HT1080 (cell line): ENCODE measurements around the gene PRSS8. TPM values are rescaled to one million over a fixed set of nuclear protein-coding genes. Genes with fewer than 3 reads are reported as not detected.
A peak's percentile ranks its signal among the peaks of the same experiment; 100 is the strongest.
"Not testable (repeated sequence)": the region's sequence is repeated elsewhere in the genome, so short reads cannot be mapped to it uniquely, and the experiment has no call there.

ENCODE experiments used
- DNase-seq: peaks from one replicate; pipeline ENCODE4 v3.0.0-alpha.2; 2015; ENCODE audit warnings: low read depth
- total RNA-seq: library from RNA; depleted of rRNA; stranded (reverse); fragments of >200 nt; shearing (Covaris generic); gene quantifications from 2 replicates; pipeline ENCODE4 v1.2.3, GENCODE V29; 2014

PRSS8 gene
- total RNA-seq, 1 experiment from 2014 or later, result not detected

- no peak for DNase-seq
Measured at GRCh38 chr16:31106509-31107464, 28.7 kb downstream of the PRSS8 start.

DNA sequence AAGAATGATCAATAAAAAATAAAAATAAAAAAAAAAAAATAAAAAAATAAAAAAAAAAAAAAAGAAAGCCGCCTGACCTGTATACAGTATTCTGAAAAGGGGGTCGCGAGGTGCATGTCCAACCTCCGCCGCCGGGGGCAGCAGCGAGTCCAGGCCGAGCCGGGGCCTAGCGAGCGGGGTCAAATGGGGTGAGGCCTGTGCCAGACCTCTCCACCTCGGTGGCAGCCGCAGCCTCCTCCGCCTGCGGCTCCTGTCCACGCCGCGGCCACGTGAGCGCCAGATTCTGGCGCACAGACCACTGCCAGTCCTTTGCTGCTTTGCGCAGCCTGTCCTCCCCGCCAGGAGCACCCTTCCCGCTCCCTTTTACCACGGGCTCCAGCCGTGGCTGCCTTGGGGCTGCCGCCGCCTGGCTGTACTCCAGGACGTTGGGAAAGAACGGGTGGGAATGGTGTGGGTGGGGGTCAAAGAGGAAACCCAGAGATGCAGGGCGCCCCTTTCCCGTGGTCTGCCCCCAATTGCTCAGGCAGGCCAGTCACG is 29.8 kb downstream of the PRSS8 start:
- peak; percentile 40 for DNase-seq

- DNase-seq, result not testable (repeated sequence)
Measured at GRCh38 chr16:31100876-31101641, 34.5 kb downstream of the PRSS8 start.

DNA sequence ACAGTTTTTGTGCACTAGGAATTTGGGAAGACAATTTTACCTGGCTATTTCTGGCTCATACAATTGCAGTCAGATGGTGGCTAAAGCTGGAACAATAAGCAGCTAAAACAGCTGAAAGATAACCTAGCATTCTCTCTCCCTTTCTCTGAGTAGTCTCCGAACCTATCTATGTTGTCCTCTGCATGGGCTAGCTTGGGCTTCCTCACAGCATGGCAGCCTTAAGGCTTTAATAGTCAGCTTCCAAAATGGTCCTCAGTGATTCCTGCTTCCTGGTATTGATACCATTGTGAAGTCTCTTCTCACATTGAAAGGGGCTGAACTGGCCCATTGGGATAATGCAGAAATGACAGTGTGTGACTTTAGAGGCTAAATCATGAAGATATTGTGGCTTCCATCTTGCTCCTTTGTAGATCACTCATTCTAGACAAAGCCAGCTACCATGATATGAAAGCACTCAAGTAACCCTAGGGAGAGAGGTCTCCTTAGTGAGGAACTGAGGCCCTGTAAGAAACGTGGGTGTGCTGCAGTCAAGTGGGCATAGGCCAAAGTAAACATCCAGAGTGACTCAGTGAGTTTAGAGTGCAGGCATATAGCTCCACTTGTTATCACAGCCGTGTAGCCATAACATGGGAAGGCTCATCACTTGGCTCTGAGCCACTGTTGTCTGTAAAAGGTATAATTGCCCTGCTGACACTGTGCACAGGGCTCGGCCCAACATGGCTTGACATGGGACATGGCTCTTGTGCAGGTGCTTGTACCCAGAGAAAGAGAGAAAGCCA is 35.5 kb downstream of the PRSS8 start:
- peak; percentile 49 for DNase-seq

- DNase-seq, result peak; percentile 98
Measured at GRCh38 chr16:31094424-31095120, 41.0 kb downstream of the PRSS8 start, which contains the start of gene VKORC1. Gene VKORC1 (minus strand): TSS chr16:31094797. CDS start chr16:31094729, 68 bp downstream.

GRCh38 chr16:31094088-31094423 is 41.5 kb downstream of the PRSS8 start:
- no peak for DNase-seq

- no peak for DNase-seq
Measured at GRCh38 chr16:31093132-31093703, 42.3 kb downstream of the PRSS8 start.

GRCh38 chr16:31092330-31092729 is 43.2 kb downstream of the PRSS8 start:
- no peak for DNase-seq

- peak; percentile 65 for DNase-seq
Measured at GRCh38 chr16:31090540-31090939, 45.0 kb downstream of the PRSS8 start.

- DNase-seq, result no peak
Measured at GRCh38 chr16:31089199-31089598, 46.3 kb downstream of the PRSS8 start.

DNA sequence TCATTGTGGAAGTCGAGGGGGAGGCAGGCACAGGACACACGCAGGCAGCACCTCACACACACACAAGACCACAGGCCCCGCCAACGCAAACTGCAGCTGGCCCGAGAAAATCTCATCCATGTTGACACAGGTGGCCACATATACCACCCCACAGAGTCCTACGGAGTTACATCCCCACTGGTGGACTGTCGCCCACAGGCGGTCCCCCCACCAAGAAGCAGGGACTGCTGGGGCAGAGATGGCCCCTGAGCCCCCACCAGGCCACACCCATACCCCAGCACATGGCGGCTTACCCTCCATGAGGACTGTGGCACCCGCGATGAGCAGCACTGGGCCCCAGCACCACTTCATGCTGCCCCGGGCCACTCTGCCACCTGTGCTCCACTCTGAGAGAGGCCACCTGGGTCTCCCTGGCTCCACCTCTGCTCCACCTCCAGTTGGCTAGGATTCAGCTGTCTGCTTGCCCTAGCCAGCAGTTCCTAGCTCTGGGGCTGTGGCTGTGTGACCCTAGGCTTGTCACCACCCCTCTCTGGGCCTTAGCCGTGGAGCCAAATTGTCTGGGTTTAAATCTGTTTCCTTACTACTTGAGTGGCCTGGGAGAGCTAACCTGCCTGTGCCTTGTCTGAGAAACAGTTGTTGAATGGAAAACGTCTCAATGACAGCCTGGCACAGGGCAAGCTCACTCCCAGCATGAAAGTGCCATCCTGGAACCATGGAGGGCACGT is 46.9 kb downstream of the PRSS8 start, which contains the start of gene PRSS53:
PRSS53 (minus strand) TSS at position 485 of the 725 bp plus-strand sequence; CDS start at position 351, 134 bp downstream.
- DNase-seq, result no peak

GRCh38 chr16:31087971-31088370 is 47.6 kb downstream of the PRSS8 start:
- no peak for DNase-seq

DNA sequence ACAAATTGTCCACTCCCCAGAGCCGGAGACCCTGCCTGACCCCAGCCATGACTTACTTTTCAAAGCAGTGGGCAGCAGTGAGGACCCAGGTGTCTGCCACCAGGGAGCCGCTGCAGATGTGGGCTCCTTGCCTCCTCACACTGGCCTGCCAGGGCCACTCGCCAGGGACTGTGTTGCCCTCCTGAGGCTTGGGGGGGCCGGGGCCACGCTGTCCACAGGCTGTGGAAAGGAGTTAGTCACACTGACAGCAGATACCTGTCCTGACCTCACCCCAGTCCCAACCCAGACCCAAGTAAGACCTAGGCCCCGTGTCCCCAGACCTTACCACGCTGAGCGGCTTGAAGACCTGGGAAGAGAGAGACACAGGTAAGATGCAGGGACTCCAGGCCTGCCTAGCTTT is 48.0 kb downstream of the PRSS8 start:
- DNase-seq, result no peak

- no peak for DNase-seq
Measured at GRCh38 chr16:31086629-31086906, 49.0 kb downstream of the PRSS8 start.

DNA sequence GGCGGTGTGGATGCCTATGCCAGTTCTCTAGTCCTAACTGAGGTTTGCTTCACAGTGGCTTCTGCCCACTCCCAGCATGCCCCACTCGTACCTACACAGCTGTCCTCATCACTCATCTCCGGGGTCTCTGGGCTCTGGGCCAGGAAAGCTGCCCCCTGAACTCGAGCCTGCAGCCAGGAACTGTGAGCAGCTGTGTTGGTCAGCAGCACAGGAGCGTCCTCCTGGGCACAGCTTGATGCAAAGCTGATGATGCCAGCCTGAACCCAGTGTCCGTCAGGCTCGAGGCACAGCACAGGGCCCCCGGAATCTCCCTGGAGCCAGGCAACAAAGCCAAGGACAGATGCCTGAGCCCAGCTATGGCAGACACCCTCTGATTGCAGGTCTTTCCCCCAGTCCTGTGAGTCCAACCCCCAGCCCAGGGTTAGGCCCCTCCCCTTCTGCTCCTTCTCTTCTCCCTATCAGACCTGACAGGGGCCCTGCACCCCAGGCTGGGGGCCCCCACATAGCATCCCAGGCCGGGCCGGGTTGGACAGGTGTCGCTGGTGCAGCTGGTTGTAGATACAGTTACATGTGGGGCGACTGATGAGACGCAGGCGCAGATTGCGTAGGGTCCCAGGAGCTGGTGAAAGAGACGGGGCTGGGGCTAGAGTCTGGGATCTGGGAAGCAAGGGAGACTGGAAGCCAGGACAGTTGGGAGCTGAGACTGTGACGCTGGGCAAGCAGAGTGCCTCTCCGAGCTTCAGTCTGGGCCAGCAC is 49.5 kb downstream of the PRSS8 start:
- no peak for DNase-seq

DNA sequence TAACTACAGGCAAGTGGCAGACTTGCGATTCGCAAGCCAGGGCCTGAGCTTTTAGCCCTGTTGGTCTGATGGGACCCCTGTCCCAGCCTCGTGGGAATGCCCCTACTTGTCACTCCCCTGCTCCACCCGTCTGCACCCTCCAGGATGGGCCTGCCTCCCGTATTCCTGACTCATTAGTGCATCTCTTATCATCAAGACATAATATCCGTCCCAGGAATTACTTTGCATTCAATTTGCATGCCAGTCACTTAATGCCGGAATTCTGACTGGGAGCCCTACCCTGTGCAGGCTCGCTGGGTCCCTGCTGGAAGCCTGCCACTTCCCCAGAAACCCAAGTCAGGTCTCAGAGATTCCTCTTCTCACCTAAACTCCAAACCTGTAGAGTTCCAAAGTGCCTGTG is 50.1 kb downstream of the PRSS8 start:
- DNase-seq, result no peak

DNA sequence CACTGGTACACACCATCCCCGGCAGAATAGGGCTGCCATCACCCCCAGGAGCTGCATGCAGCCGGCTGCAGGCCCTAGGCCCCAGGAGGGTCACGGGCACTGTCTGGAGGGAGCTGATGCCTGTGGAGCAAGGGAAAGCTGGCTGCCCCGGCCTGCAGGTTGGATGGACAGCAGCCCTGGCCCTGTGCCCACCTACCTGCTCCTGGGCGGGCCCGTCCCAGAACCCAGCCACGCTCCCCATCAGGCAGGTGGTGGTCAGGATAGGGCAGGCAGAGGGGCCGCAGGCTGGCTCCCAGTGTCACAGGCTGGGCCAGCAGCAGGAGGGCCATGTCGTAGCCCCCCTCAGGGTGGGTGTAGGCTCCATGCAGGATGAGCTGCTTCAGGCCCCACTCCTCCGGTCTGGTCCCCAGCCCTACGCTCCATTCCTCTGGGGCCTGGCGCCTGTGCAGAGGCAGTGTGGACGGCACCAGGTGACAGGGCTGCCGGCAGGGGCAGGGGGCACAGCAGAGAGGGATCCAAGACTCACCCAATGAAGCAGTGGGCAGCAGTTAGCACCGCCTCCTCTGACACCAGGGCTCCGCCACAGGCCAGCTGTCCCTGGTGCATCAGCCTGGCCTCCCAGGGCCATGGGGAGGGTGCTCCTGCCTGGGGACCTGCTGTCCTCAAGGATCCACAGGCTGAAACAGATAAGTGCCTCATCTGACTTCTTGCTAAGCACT is 50.8 kb downstream of the PRSS8 start:
- no peak for DNase-seq

DNA sequence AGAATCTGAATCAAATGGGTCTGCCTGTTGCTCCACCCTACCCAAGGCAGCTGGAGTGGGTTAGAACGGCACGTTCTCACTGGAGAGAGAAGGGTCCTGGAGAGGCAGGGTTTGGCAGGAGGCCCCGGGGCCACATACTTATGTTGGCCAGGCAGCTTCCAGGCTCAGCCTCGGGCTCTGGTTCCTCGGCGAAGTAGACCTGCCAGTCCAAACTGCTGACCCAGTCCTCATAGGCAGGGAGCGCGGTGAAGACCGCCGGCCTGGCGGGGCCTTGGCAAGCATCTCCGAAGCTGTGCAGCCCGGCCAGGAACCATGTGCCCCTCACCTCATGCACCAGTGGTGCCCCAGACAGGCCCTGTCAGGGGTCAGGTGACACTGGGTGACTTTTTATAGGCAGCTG is 51.5 kb downstream of the PRSS8 start:
- no peak for DNase-seq
